NAMALWA (cell line): ENCODE data around the gene NOPCHAP1.
A peak's percentile ranks its signal among the peaks of the same experiment; 100 is the strongest.
"Not testable (repeated sequence)": the region's sequence is repeated elsewhere in the genome, so short reads cannot be mapped to it uniquely, and the experiment has no call there.

Experiments
- DNase-seq: peaks from one replicate; pipeline ENCODE4 v3.0.0-alpha.2; 2015; ENCODE audit warnings: low spot score

The NOPCHAP1 gene

GRCh38 chr12:104986022-104986941, at the start of gene NOPCHAP1:
Gene NOPCHAP1, plus strand, starts transcription at chr12:104986316. Its CDS starts 37 bp downstream, at chr12:104986353.
- peak; percentile 87 for DNase-seq

- DNase-seq, result no peak
Observed at GRCh38 chr12:104938371-104938770, 47.7 kb upstream of the NOPCHAP1 start.

GRCh38 chr12:104939089-104939488, 47.0 kb upstream of the NOPCHAP1 start:
- DNase-seq, result no peak

GRCh38 chr12:104941454-104941853, 44.7 kb upstream of the NOPCHAP1 start:
- no peak for DNase-seq

GRCh38 chr12:104942075-104942474, 44.0 kb upstream of the NOPCHAP1 start:
- no peak for DNase-seq

- not testable (repeated sequence) for DNase-seq
Observed at GRCh38 chr12:104943401-104943800, 42.7 kb upstream of the NOPCHAP1 start.

GRCh38 chr12:104944252-104944651, 41.9 kb upstream of the NOPCHAP1 start:
- no peak for DNase-seq

- not testable (repeated sequence) for DNase-seq
Observed at GRCh38 chr12:104948716-104949115, 37.4 kb upstream of the NOPCHAP1 start.

GRCh38 chr12:104951759-104952509, 34.2 kb upstream of the NOPCHAP1 start:
- no peak for DNase-seq

- no peak for DNase-seq
Observed at GRCh38 chr12:104952816-104953215, 33.3 kb upstream of the NOPCHAP1 start.

- DNase-seq, result no peak
Observed at GRCh38 chr12:104953323-104953722, 32.8 kb upstream of the NOPCHAP1 start.

- DNase-seq, result no peak
Observed at GRCh38 chr12:104955703-104956102, 30.4 kb upstream of the NOPCHAP1 start.

GRCh38 chr12:104956870-104957718, 29.0 kb upstream of the NOPCHAP1 start:
- DNase-seq, result peak; percentile 4

- peak; percentile 22 for DNase-seq
Observed at GRCh38 chr12:104957719-104958000, 28.5 kb upstream of the NOPCHAP1 start.

GRCh38 chr12:104958001-104958804, 27.9 kb upstream of the NOPCHAP1 start, which contains the start of gene SLC41A2:
Gene SLC41A2, minus strand, starts transcription at chr12:104958290. Its CDS starts 29,763 bp downstream, at chr12:104928527.
- peak; percentile 81 for DNase-seq

- no peak for DNase-seq
Observed at GRCh38 chr12:104958805-104959334, 27.2 kb upstream of the NOPCHAP1 start.

GRCh38 chr12:104959335-104959841, 26.7 kb upstream of the NOPCHAP1 start:
- no peak for DNase-seq

GRCh38 chr12:104960464-104960863, 25.7 kb upstream of the NOPCHAP1 start:
- no peak for DNase-seq

GRCh38 chr12:104963757-104964156, 22.4 kb upstream of the NOPCHAP1 start:
- DNase-seq, result no peak

- no peak for DNase-seq
Observed at GRCh38 chr12:104964167-104964855, 21.8 kb upstream of the NOPCHAP1 start.
